IMR-90 (cell line): Measurements from ENCODE around the gene COG1.

Experiments used
- CEBPB ChIP-seq: IDR thresholded peaks from 2 replicates; pipeline ENCODE4 v1.6.1; 2012; ENCODE audit warnings: low read depth, low read length, improper control_type of control experiment
- CTCF ChIP-seq: conservative IDR thresholded peaks from 2 replicates; pipeline ENCODE4 v1.5.1; 2012; ENCODE audit warnings: mild to moderate bottlenecking, low read depth, low read length, improper control_type of control experiment
- FOS ChIP-seq: fragments of 150-350 bp; IDR thresholded peaks from 2 replicates; pipeline ENCODE4 v1.6.1; 2016; ENCODE audit warnings: low read depth, low read length
- MXI1 ChIP-seq: IDR thresholded peaks from 2 replicates; pipeline ENCODE4 v1.6.1; 2012; ENCODE audit warnings: low read depth, mild to moderate bottlenecking, low read length, moderate library complexity, borderline replicate concordance
- POLR2A ChIP-seq: IDR thresholded peaks from 2 replicates; pipeline ENCODE4 v1.6.1; 2012; ENCODE audit warnings: mild to moderate bottlenecking, low read depth, low read length
- RAD21 ChIP-seq: IDR thresholded peaks from 2 replicates; pipeline ENCODE4 v1.6.1; 2012; ENCODE audit warnings: low read length, improper control_type of control experiment
- RCOR1 ChIP-seq: IDR thresholded peaks from 2 replicates; pipeline ENCODE4 v1.6.1; 2012; ENCODE audit warnings: mild to moderate bottlenecking, low read length, improper control_type of control experiment; ENCODE audit not compliant: insufficient replicate concordance
- RFX5 ChIP-seq: IDR thresholded peaks from 2 replicates; pipeline ENCODE4 v1.8.0; 2012; ENCODE audit warnings: low read depth, mild to moderate bottlenecking, low read length, moderate library complexity
- USF2 ChIP-seq: fragments of 150-350 bp; IDR thresholded peaks from 2 replicates; pipeline ENCODE4 v1.6.1; 2017; ENCODE audit warnings: mild to moderate bottlenecking, antibody characterized with exemption, low read length, low read depth

- TF ChIP-seq CTCF (no peak), RAD21 (no peak), RCOR1 (no peak), POLR2A (no peak), RFX5 (no peak), USF2 (no peak), MXI1 (no peak), FOS (no peak), CEBPB (no peak)
Observed at GRCh38 chr17:73155410-73156165, 37.3 kb upstream of the COG1 start.
